H9 (cell line): Measurements from ENCODE around the gene MAN1A1. TPM values are rescaled to one million over a fixed set of nuclear protein-coding genes. Genes with fewer than 3 reads are reported as not detected.

Source experiments
- DNase-seq: peaks from one replicate; pipeline ENCODE4 v3.0.0-alpha.2; 2017
- H2AFZ ChIP-seq: one replicate; pipeline ENCODE4 v1.6.1; 2013; ENCODE audit warnings: mild to moderate bottlenecking, low read length, control low read depth, moderate library complexity
- H2AK5ac ChIP-seq: 2 replicates; pipeline ENCODE4 v1.6.1; 2013; ENCODE audit warnings: low read length, control low read depth, mixed read lengths; ENCODE audit not compliant: insufficient read length
- H2BK120ac ChIP-seq: one replicate; pipeline ENCODE4 v1.6.1; 2013; ENCODE audit warnings: low read depth, mild to moderate bottlenecking, low read length, control low read depth, inconsistent platforms; ENCODE audit not compliant: poor library complexity, severe bottlenecking
- H2BK12ac ChIP-seq: 2 replicates; pipeline ENCODE4 v1.6.1; 2013; ENCODE audit warnings: low read length, control low read depth, mixed read lengths, low read depth; ENCODE audit not compliant: insufficient read length
- H2BK15ac ChIP-seq: 2 replicates; pipeline ENCODE4 v1.6.1; 2013; ENCODE audit warnings: low read depth, low read length, control low read depth
- H2BK20ac ChIP-seq: one replicate; pipeline ENCODE4 v1.6.1; 2013; ENCODE audit warnings: low read depth, mild to moderate bottlenecking, low read length, control low read depth, inconsistent platforms; ENCODE audit not compliant: poor library complexity, severe bottlenecking
- H2BK5ac ChIP-seq: 2 replicates; pipeline ENCODE4 v1.6.1; 2013; ENCODE audit warnings: low read length, control low read depth, mixed read lengths; ENCODE audit not compliant: insufficient read length
- H3K14ac ChIP-seq: 2 replicates; pipeline ENCODE4 v1.6.1; 2013; ENCODE audit warnings: low read length, control low read depth; ENCODE audit not compliant: insufficient read depth
- H3K18ac ChIP-seq: 2 replicates; pipeline ENCODE4 v1.6.1; 2013; ENCODE audit warnings: low read depth, mild to moderate bottlenecking, mixed read lengths, low read length, control low read depth; ENCODE audit not compliant: insufficient read length
- H3K23ac ChIP-seq: 2 replicates; pipeline ENCODE4 v1.6.1; 2013; ENCODE audit warnings: low read length, control low read depth, mixed read lengths, low read depth; ENCODE audit not compliant: insufficient read length
- H3K23me2 ChIP-seq: 2 replicates; pipeline ENCODE4 v1.6.1; 2013; ENCODE audit warnings: low read depth, mild to moderate bottlenecking, mixed read lengths, low read length, control low read depth; ENCODE audit not compliant: insufficient read length, poor library complexity, severe bottlenecking
- H3K27ac ChIP-seq: 2 replicates; pipeline ENCODE4 v1.5.1; 2013; ENCODE audit warnings: low read length, control low read depth, mixed read lengths, low read depth; ENCODE audit not compliant: insufficient read length
- H3K27me3 ChIP-seq: 2 replicates; pipeline ENCODE4 v1.6.1; 2013; ENCODE audit warnings: low read length, control low read depth, inconsistent platforms; ENCODE audit not compliant: insufficient read depth
- H3K4ac ChIP-seq: 2 replicates; pipeline ENCODE4 v1.6.1; 2013; ENCODE audit warnings: low read depth, mild to moderate bottlenecking, control low read depth, inconsistent platforms, low read length, moderate library complexity
- H3K4me1 ChIP-seq: 2 replicates; pipeline ENCODE4 v1.6.1; 2013; ENCODE audit warnings: low read length, control low read depth, inconsistent platforms; ENCODE audit not compliant: insufficient read depth
- H3K4me2 ChIP-seq: 2 replicates; pipeline ENCODE4 v1.6.1; 2013; ENCODE audit warnings: low read length, control low read depth, mixed read lengths; ENCODE audit not compliant: insufficient read length, insufficient read depth
- H3K56ac ChIP-seq: 2 replicates; pipeline ENCODE4 v1.6.1; 2013; ENCODE audit warnings: low read depth, mild to moderate bottlenecking, mixed read lengths, low read length, control low read depth; ENCODE audit not compliant: insufficient read length
- H3K79me1 ChIP-seq: 2 replicates; pipeline ENCODE4 v1.6.1; 2013; ENCODE audit warnings: low read depth, mild to moderate bottlenecking, moderate library complexity, low read length, control low read depth, inconsistent platforms; ENCODE audit not compliant: insufficient read depth, poor library complexity, severe bottlenecking
- H3K79me2 ChIP-seq: 2 replicates; pipeline ENCODE4 v1.6.1; 2013; ENCODE audit warnings: low read length, control low read depth, inconsistent platforms; ENCODE audit not compliant: insufficient read depth
- H3K9ac ChIP-seq: 2 replicates; pipeline ENCODE4 v1.6.1; 2013; ENCODE audit warnings: low read length, control low read depth, mixed read lengths; ENCODE audit not compliant: insufficient read length; ENCODE audit errors: extremely low read depth
- H3K9me3 ChIP-seq: one replicate; pipeline ENCODE4 v1.6.1; 2013; ENCODE audit warnings: low read depth, low read length, inconsistent platforms; ENCODE audit not compliant: control insufficient read depth
- H3T11ph ChIP-seq: one replicate; pipeline ENCODE4 v1.6.1; 2013; ENCODE audit warnings: mild to moderate bottlenecking, low read length, control low read depth, inconsistent platforms
- H4K20me1 ChIP-seq: one replicate; pipeline ENCODE4 v1.6.1; 2013; ENCODE audit not compliant: control insufficient read depth, insufficient read length, insufficient read depth
- H4K5ac ChIP-seq: 2 replicates; pipeline ENCODE4 v1.6.1; 2013; ENCODE audit warnings: low read depth, mild to moderate bottlenecking, mixed read lengths, low read length, control low read depth; ENCODE audit not compliant: insufficient read length
- H4K8ac ChIP-seq: replicated peaks from 2 replicates; pipeline ENCODE4 v1.6.1; 2013; ENCODE audit warnings: low read length, control low read depth, mixed read lengths, low read depth; ENCODE audit not compliant: insufficient read length
- H4K91ac ChIP-seq: 2 replicates; pipeline ENCODE4 v1.6.1; 2013; ENCODE audit warnings: low read depth, mild to moderate bottlenecking, moderate library complexity, mixed read lengths, low read length, control low read depth; ENCODE audit not compliant: insufficient read length
- H3K27ac Mint-ChIP-seq, 3 experiments: 2 replicates in 2 of 3; 3 replicates in 1 of 3; pipeline ENCODE4 v1.8.0; 2020 to 2021; ENCODE audit warnings: mixed read lengths in 3 of 3, mild to moderate bottlenecking in 1 of 3, moderate library complexity in 1 of 3
- H3K27me3 Mint-ChIP-seq: 2 replicates; pipeline ENCODE4 v1.8.0; 2021; ENCODE audit warnings: low read depth, mild to moderate bottlenecking, moderate library complexity, mixed read lengths
- H3K36me3 Mint-ChIP-seq, 3 experiments: 2 replicates in 2 of 3; 3 replicates in 1 of 3; pipeline ENCODE4 v1.8.0; 2020 to 2021; ENCODE audit warnings: low read depth in 3 of 3, mixed read lengths in 3 of 3; ENCODE audit not compliant: insufficient read depth in 1 of 3
- H3K4me1 Mint-ChIP-seq, 2 experiments: 2 replicates each; pipeline ENCODE4 v1.8.0; 2020; ENCODE audit warnings: mixed read lengths in 2 of 2
- H3K4me3 Mint-ChIP-seq, 2 experiments: 2 replicates in 1 of 2; 3 replicates in 1 of 2; pipeline ENCODE4 v1.8.0; 2020 to 2021; ENCODE audit warnings: mild to moderate bottlenecking in 2 of 2, mixed read lengths in 2 of 2, moderate library complexity in 1 of 2
- H3K9me3 Mint-ChIP-seq, 2 experiments: 2 replicates in 1 of 2; 3 replicates in 1 of 2; pipeline ENCODE4 v1.8.0; 2020; ENCODE audit warnings: mild to moderate bottlenecking in 2 of 2, mixed read lengths in 2 of 2, moderate library complexity in 1 of 2
- WGBS: extraction: QIAGEN DNeasy Blood & Tissue Kit; methylation state at CpG from one replicate; pipeline ENCODE4 v1.1.7; 2013; ENCODE audit warnings: missing lambda C conversion rate, low lambda C conversion rate, mixed read lengths; ENCODE audit not compliant: insufficient read length; ENCODE audit errors: extremely low coverage; 5-methylcytosine and 5-hydroxymethylcytosine counted together
- total RNA-seq: library from RNA; stranded (reverse); gene quantifications from 2 replicates; pipeline ENCODE4 v1.2.1, GENCODE V29; 2021
- TF ChIP-seq, protein P1 (sequence below): fragments of 200-600 bp; sonication (generic); conservative IDR thresholded peaks from 3 replicates; pipeline ENCODE4 v1.8.0; 2021; ENCODE audit warnings: antibody characterized with exemption, mild to moderate bottlenecking

Gene MAN1A1
- total RNA-seq, 1 experiment from 2014 or later, result 1.6 TPM

DNA sequence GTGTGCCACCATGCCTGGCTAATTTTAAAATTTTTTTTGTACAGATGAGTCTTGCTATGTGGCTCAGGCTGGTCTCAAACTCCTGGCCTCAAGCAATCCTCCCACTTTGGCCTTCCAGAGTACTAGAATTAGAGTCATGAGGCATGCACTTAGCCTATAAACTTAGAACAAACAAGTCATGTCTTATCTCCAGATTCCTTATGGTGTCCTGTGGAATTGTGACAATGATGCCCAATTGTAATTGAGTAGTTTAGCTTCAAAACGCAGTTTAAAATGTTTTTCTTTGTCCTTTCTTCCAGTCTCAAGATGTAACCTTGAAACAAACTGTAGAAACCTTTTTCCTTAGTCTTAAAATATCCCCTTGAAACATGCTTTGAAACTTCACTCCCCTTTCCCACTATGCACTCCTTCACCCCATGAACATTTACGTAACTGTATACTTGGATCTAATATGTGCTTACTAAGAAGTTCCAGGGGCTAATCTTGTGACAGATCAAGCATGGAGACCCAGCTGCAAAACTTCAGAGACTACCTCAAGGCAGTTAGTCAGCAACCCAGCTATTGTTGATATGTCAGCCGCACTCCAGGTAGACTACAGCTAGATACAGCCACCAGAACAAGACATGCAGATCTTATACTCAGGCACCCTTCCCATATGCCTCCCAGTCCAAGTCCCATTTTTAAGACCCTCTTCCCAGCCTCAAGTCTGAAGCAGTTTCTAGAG is 46.2 kb downstream of the MAN1A1 start:
- no peaks in the 10 kb centered on the region for H3K9me3 ChIP-seq
- no peaks in the 10 kb centered on the region for H3K4me1 ChIP-seq
- H3K4me1 Mint-ChIP-seq, result no peaks in the 10 kb centered on the region
- H3K4ac ChIP-seq, result no peak overlapping the region
- TF ChIP-seq, protein P1, sequence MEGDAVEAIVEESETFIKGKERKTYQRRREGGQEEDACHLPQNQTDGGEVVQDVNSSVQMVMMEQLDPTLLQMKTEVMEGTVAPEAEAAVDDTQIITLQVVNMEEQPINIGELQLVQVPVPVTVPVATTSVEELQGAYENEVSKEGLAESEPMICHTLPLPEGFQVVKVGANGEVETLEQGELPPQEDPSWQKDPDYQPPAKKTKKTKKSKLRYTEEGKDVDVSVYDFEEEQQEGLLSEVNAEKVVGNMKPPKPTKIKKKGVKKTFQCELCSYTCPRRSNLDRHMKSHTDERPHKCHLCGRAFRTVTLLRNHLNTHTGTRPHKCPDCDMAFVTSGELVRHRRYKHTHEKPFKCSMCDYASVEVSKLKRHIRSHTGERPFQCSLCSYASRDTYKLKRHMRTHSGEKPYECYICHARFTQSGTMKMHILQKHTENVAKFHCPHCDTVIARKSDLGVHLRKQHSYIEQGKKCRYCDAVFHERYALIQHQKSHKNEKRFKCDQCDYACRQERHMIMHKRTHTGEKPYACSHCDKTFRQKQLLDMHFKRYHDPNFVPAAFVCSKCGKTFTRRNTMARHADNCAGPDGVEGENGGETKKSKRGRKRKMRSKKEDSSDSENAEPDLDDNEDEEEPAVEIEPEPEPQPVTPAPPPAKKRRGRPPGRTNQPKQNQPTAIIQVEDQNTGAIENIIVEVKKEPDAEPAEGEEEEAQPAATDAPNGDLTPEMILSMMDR, result no peak
- H3K23me2 ChIP-seq, result no peaks in the 10 kb centered on the region
- H2BK5ac ChIP-seq, result no peak overlapping the region
- H3K79me2 ChIP-seq, result no peaks in the 10 kb centered on the region
- H4K5ac ChIP-seq, result no peak overlapping the region
- H4K20me1 ChIP-seq, result no peaks in the 10 kb centered on the region
- H3K4me2 ChIP-seq, result no peak overlapping the region
- no peaks in the 10 kb centered on the region for H3K36me3 Mint-ChIP-seq
- H3K9me3 Mint-ChIP-seq, result no peaks in the 10 kb centered on the region
- H4K91ac ChIP-seq, result no peak overlapping the region
- H3K27me3 ChIP-seq, result no peaks in the 10 kb centered on the region
- H2BK20ac ChIP-seq, result no peak overlapping the region
- no peaks in the 10 kb centered on the region for H3K27me3 Mint-ChIP-seq
- H2BK12ac ChIP-seq, result no peak overlapping the region
- no peak overlapping the region for H2AFZ ChIP-seq
- no peak overlapping the region for H3K23ac ChIP-seq
- H2BK120ac ChIP-seq, result no peak overlapping the region
- no peaks in the 10 kb centered on the region for H3K79me1 ChIP-seq
- no peak overlapping the region for H3K14ac ChIP-seq
- H3K4me3 Mint-ChIP-seq, result no peak overlapping the region
- H4K8ac ChIP-seq, result no peak overlapping the region
- no peak for DNase-seq
- H3T11ph ChIP-seq, result no peak overlapping the region
- H3K27ac Mint-ChIP-seq, result 0 out of 7 replicates have a peak overlapping the region, but pooled peaks of 1 of the 3 experiments have one; percentile 4
- no peak overlapping the region for H3K27ac ChIP-seq
- no peak overlapping the region for H2AK5ac ChIP-seq
- no peak overlapping the region for H3K9ac ChIP-seq
- H3K18ac ChIP-seq, result no peak overlapping the region
- H3K56ac ChIP-seq, result no peak overlapping the region
- no CpG with 5 or more reads among the region's 3 CpGs for WGBS
- no peak overlapping the region for H2BK15ac ChIP-seq
